ENCODE results near the gene DUSP9. TPM values are rescaled to one million over a fixed set of nuclear protein-coding genes. Genes with fewer than 3 reads are reported as not detected.
"Not testable (repeated sequence)": the region's sequence is repeated elsewhere in the genome, so short reads cannot be mapped to it uniquely, and the experiment has no call there.

Gene DUSP9
- total RNA-seq, 1 donor from 2014 or later: 0.21 TPM

- Mint-ChIP-seq H3K4me3 (no peak overlapping the region), H3K4me1 (peaks cover 17% of the 10 kb centered on the region), H3K9me3 (peaks cover 42% of the 10 kb centered on the region), H3K27ac (no peak overlapping the region), H3K27me3 (ENCODE audit: insufficient read depth, low read depth) (peaks cover 14% of the 10 kb centered on the region), H3K36me3 (peaks cover 2% of the 10 kb centered on the region)
- Histone ChIP-seq H3K4me1 (no peaks in the 10 kb centered on the region), H3K4me3 (no peak overlapping the region), H3F3A (ENCODE audit: low read depth) (no peaks in the 10 kb centered on the region), H3K36me3 (no peaks in the 10 kb centered on the region), H3K27me3 (peaks cover 18% of the 10 kb centered on the region), H3K27ac (no peak overlapping the region), H2AFZ (replicated peaks) (no peak overlapping the region), H4K20me1 (ENCODE audit: low read depth) (peaks cover 5% of the 10 kb centered on the region), H3K79me2 (ENCODE audit: low read depth) (peaks cover 9% of the 10 kb centered on the region), H3K9ac (no peak overlapping the region), H3K9me3 (ENCODE audit: low read depth) (no peaks in the 10 kb centered on the region), H3K4me2 (no peak overlapping the region)
- DNase-seq (ENCODE audit: low spot score): no peak
- TF ChIP-seq EZH2 (IDR thresholded peaks at IDR 0.05) (no peak), EZH2phosphoT487 (IDR thresholded peaks at IDR 0.05) (no peak), CTCF (IDR thresholded peaks at IDR 0.05) (no peak)
Measured at GRCh38 chrX:153602601-153603000, 44.4 kb upstream of the DUSP9 start.

- H3K36me3 ChIP-seq: no peaks in the 10 kb centered on the region
- no peaks in the 10 kb centered on the region for H3K4me1 ChIP-seq
- no peak overlapping the region for H3K4me2 ChIP-seq
- H3K27ac ChIP-seq: no peak overlapping the region
- H3K79me2 ChIP-seq (ENCODE audit: low read depth): peaks cover 3% of the 10 kb centered on the region
- DNase-seq (ENCODE audit: low spot score): no peak
- Mint-ChIP-seq H3K4me1 (peaks cover 12% of the 10 kb centered on the region), H3K4me3 (no peak overlapping the region), H3K27me3 (ENCODE audit: insufficient read depth, low read depth) (peaks cover 14% of the 10 kb centered on the region), H3K27ac (no peak overlapping the region), H3K9me3 (peaks cover 37% of the 10 kb centered on the region), H3K36me3 (peaks cover 2% of the 10 kb centered on the region)
- no peak overlapping the region for H3K4me3 ChIP-seq
- no peaks in the 10 kb centered on the region for H3K9me3 ChIP-seq (ENCODE audit: low read depth)
- no peak overlapping the region for H3K9ac ChIP-seq
- no peak overlapping the region for H2AFZ ChIP-seq (replicated peaks)
- H4K20me1 ChIP-seq (ENCODE audit: low read depth): no peaks in the 10 kb centered on the region
- TF ChIP-seq EZH2phosphoT487 (IDR thresholded peaks at IDR 0.05): no peak
- TF ChIP-seq EZH2 (IDR thresholded peaks at IDR 0.05): no peak
- TF ChIP-seq CTCF (IDR thresholded peaks at IDR 0.05): no peak
- no peaks in the 10 kb centered on the region for H3F3A ChIP-seq (ENCODE audit: low read depth)
- peaks cover 24% of the 10 kb centered on the region for H3K27me3 ChIP-seq
Measured at GRCh38 chrX:153603131-153603656, 43.8 kb upstream of the DUSP9 start.

- not testable (repeated sequence) for H3K9me3 ChIP-seq (ENCODE audit: low read depth); H3K36me3 ChIP-seq; H3F3A ChIP-seq (ENCODE audit: low read depth); H3K4me1 Mint-ChIP-seq; H3K79me2 ChIP-seq (ENCODE audit: low read depth); H4K20me1 ChIP-seq (ENCODE audit: low read depth); H3K4me3 ChIP-seq; H3K27ac ChIP-seq; H3K4me2 ChIP-seq; H2AFZ ChIP-seq (replicated peaks); H3K36me3 Mint-ChIP-seq; H3K9ac ChIP-seq; H3K4me1 ChIP-seq; H3K27ac Mint-ChIP-seq; DNase-seq (ENCODE audit: low spot score); H3K4me3 Mint-ChIP-seq
- peaks cover 20% of the 10 kb centered on the region for H3K27me3 Mint-ChIP-seq (ENCODE audit: insufficient read depth, low read depth)
- peaks cover 40% of the 10 kb centered on the region for H3K27me3 ChIP-seq
- H3K9me3 Mint-ChIP-seq: peaks cover 41% of the 10 kb centered on the region
Measured at GRCh38 chrX:153604666-153605380, 42.2 kb upstream of the DUSP9 start.

GRCh38 chrX:153606503-153606902 lies 40.5 kb upstream of the DUSP9 start:
- Histone ChIP-seq H3K9ac (no peak overlapping the region), H3K9me3 (ENCODE audit: low read depth) (no peaks in the 10 kb centered on the region), H2AFZ (replicated peaks) (no peak overlapping the region), H3K4me3 (no peak overlapping the region), H3K4me1 (no peaks in the 10 kb centered on the region), H3K27ac (no peak overlapping the region), H3K4me2 (no peak overlapping the region), H3K79me2 (ENCODE audit: low read depth) (no peaks in the 10 kb centered on the region), H3K27me3 (peaks cover 52% of the 10 kb centered on the region), H3F3A (ENCODE audit: low read depth) (peaks cover 4% of the 10 kb centered on the region), H3K36me3 (no peaks in the 10 kb centered on the region), H4K20me1 (ENCODE audit: low read depth) (no peaks in the 10 kb centered on the region)
- TF ChIP-seq EZH2 (IDR thresholded peaks at IDR 0.05): no peak
- no peak for TF ChIP-seq EZH2phosphoT487 (IDR thresholded peaks at IDR 0.05)
- TF ChIP-seq CTCF (IDR thresholded peaks at IDR 0.05): no peak
- no peak for DNase-seq (ENCODE audit: low spot score)
- no peak overlapping the region for H3K27ac Mint-ChIP-seq
- no peaks in the 10 kb centered on the region for H3K4me1 Mint-ChIP-seq
- H3K4me3 Mint-ChIP-seq: no peak overlapping the region
- peaks cover 14% of the 10 kb centered on the region for H3K27me3 Mint-ChIP-seq (ENCODE audit: insufficient read depth, low read depth)
- peaks cover 2% of the 10 kb centered on the region for H3K36me3 Mint-ChIP-seq
- peaks cover 36% of the 10 kb centered on the region for H3K9me3 Mint-ChIP-seq
